GM10847 (cell line): ENCODE measurements around the gene DNAAF9.

Experiments
- POLR2A ChIP-seq: IDR thresholded peaks from 2 replicates; pipeline ENCODE4 v1.6.1; 2011; ENCODE audit not compliant: insufficient read length; ENCODE audit errors: extremely low read depth

DNAAF9 gene

GRCh38 chr20:3407040-3407770 is at the start of gene DNAAF9:
Gene DNAAF9, minus strand, starts transcription at chr20:3407669. Its CDS starts 112 bp downstream, at chr20:3407557.
- no peak for TF ChIP-seq POLR2A

- no peak for TF ChIP-seq POLR2A
These were observed 49.2 kb upstream of the DNAAF9 start for GRCh38 chr20:3456648-3457047.

GRCh38 chr20:3454831-3455230 is 47.4 kb upstream of the DNAAF9 start:
- TF ChIP-seq POLR2A = no peak

DNA sequence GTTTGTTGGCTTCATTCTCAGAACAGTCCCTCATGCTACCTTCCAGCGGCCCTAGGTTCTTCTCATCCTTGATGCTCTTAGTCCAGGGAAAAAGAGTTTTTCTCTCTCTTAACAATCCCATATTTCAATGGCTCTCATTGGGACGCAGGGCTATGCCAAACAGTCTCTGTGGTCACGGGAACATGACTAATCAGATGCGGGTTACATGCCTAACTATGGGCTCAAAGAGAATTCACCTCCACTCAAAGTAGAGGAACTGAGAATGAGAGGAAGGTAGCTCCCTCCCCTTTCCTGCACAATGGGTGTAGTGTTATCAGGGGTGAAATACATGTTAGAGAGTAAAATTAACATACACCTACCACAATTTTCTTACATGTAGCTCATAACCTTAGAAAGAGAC is 45.2 kb upstream of the DNAAF9 start:
- TF ChIP-seq POLR2A = no peak

DNA sequence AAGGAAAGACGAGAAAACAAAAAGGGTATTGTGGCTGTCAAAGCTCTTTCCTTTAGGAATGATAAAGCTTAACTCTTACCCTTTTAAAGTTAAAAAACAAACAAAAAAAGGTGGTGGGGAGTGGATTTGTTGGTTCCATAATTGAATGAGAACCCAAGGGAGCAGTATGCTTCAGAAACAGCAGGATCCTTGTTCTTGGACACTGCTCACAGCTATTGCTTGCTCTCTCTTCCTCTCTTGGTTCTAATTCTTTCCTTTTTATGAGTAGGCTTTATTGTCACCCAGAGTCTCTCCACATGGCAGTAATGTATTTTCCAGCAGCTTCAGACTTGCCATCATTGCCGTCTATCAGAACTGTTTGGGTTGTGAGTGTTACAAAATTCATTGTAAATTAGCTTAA is 44.7 kb upstream of the DNAAF9 start:
- TF ChIP-seq POLR2A = no peak

DNA sequence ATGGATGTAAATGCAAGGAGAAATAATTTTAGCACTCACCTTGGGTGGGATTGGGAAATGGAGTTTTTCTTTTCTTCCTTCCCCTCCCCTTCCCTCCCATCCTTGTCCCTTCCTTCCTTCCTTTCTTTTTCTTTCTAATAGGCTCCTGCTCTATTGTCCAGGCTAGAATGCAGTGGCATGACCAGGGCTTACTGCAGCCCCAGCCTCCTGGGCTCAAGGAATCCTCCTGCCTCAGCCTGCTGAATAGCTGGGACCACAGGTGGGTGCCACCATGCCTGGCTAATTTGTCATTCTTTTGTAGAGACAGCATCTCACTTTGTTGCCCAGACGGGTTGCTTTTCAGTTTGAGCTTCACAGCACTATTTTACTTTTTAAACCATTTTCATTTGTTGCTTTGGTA is 41.9 kb upstream of the DNAAF9 start:
- TF ChIP-seq POLR2A = no peak

DNA sequence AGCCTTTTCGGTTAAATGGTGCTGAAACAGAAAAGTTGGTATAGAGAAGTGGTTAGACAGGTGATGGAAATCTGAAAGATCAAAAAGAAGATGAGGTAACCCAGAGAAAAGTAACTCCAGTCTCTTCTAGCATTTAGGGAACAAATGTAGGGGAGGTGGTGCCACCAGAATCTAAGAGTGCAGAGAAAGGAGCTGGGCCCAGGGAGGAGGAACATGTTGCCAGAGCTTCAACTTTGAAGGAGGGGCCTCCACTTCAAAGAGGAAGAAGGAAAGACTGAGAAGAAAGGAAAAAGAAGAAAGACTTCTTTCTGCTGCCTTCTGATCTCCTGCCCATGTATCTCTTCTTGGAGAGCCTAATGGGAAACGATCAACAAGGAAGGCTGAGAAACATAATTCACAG is 39.9 kb upstream of the DNAAF9 start:
- no peak for TF ChIP-seq POLR2A

GRCh38 chr20:3446779-3447178 is 39.3 kb upstream of the DNAAF9 start:
- TF ChIP-seq POLR2A = no peak

- TF ChIP-seq POLR2A = no peak
These were observed 29.6 kb upstream of the DNAAF9 start for GRCh38 chr20:3436864-3437574.

- TF ChIP-seq POLR2A = no peak
These were observed 26.8 kb upstream of the DNAAF9 start for GRCh38 chr20:3434232-3434631.

DNA sequence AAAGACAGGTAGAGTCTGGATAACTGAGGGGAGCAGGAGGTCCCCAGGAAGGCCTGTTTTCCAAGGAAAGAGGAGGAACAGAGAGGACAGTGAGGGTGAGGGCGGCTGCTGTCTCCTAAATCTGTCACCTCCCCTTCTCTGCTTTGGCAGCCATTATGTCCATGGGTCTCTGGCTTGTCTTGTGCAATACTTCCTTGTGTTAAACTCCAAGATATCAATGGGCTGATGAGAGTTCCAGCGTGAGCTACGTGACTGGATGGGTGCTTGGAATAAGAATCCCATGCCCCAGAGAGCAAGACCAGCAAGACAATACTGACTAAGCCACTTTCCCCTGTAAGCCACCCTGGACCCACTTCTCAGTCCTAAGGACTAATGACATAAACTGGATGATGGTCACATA is 26.3 kb upstream of the DNAAF9 start:
- TF ChIP-seq POLR2A = no peak

DNA sequence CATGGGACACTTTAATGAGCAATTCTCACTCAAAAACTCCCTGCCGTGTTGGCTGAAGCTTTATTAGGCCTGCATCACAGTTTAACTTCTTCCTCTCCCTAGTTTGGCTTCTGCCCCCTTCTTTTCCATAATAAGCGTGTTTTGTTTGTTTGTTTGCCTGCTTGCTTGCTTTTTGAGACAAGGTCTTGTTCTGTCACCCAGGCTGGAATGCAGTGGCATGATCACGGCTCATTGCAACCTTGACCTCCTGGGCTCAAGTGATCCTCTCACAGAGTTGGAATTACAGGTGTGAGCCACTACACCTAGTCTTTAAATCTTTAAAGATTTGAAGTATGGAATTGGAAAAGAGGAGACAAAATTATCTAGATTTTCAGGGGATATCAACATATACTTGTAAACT is 25.4 kb upstream of the DNAAF9 start:
- no peak for TF ChIP-seq POLR2A

- no peak for TF ChIP-seq POLR2A
These were observed 23.6 kb upstream of the DNAAF9 start for GRCh38 chr20:3431109-3431508.

- TF ChIP-seq POLR2A = no peak
These were observed 23.1 kb upstream of the DNAAF9 start for GRCh38 chr20:3430376-3431069.

DNA sequence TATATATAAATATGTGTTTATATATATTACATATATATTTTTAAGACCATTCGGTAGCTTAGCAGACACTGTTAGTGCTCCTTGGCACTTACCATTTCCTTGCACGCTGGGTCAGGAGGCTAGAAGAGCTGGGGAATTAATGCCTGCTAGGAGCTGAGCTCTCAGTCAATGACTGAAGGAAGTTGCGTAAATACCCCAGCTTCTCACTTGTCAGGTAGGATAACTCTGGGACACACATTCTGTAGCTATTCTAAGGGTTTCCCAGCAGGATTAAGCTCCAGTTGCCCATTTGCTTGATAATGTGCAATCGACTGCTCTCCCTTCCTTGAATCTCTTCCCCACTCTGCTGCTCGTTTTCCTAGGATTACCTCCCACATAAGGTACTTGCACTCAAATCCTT is 15.7 kb upstream of the DNAAF9 start:
- TF ChIP-seq POLR2A = no peak

DNA sequence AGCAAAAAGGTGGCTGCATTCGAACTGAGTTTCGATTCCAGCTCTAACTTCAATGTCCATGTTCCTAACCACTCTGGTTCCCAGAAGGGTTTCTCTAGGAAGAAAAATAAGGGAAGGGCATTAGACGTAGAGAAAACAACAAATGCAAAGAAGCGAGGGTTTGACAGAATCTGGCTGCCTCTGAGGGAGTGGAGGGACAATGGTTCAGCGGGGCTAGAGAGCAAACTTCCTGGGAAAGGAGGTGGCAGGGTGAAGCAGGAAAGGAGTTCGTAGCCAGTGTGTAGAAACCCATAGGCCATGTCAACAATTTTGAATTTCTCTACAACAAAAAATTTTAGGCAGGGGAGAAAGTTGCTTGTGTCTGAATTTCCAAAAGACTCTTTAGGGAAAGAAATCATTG is 14.5 kb upstream of the DNAAF9 start:
- TF ChIP-seq POLR2A = no peak

GRCh38 chr20:3420211-3420707 is 12.8 kb upstream of the DNAAF9 start:
- no peak for TF ChIP-seq POLR2A

GRCh38 chr20:3414122-3414521 is 6.7 kb upstream of the DNAAF9 start:
- TF ChIP-seq POLR2A = no peak
